ENCODE results near the gene KPNA3.
"Not testable (repeated sequence)": the region's sequence is repeated elsewhere in the genome, so short reads cannot be mapped to it uniquely, and the experiment has no call there.

The KPNA3 gene

GRCh38 chr13:49806126-49806536, 13.6 kb upstream of the KPNA3 start:
- no peak for DNase-seq

GRCh38 chr13:49803047-49803446, 10.6 kb upstream of the KPNA3 start:
- not testable (repeated sequence) for DNase-seq

- DNase-seq = no peak
Measured at GRCh38 chr13:49802426-49802825, 9.9 kb upstream of the KPNA3 start.

GRCh38 chr13:49791711-49792549, 552 bp downstream of the KPNA3 start:
- peak; percentile 31 to 50 for DNase-seq

DNA sequence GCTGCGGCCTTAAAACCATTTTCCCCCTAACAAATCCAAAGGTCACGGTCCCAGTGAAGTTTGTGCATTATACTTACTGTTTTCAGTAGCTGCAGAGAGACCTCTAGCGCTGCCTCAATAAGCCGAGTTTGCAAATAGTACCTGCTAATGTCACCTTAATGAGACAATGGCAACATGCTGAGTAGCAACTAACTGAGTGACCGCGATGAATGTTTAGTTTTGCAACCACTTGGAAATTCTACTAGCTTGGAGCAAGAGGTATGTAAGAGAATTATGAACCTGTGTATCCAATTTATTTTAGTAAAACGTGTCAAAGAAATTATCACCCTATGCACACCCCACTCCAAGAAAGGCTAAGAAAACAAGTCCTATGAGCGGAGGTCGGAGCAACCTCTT, 1.2 kb downstream of the KPNA3 start:
- peak in 1 of 2 donors; percentile 34 for DNase-seq

DNA sequence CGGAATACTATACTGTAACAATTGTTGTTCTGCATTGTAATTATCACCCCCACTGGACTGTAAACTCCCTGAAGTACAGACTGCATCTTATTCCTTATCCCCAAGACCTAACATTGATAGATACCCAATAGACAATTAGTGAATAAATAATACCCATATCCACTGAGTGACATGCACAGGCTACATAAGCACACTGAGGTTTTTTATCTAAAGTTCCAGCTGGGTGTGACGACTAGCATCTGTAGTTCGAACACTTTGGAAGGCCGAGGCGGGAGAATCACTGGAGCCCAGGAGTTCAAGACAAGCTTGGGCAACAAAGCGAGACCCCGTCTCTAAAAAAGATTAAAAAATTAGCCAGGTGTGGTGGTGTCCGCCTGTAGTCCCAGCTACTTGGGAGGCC, 2.5 kb downstream of the KPNA3 start:
- no peak for DNase-seq

DNA sequence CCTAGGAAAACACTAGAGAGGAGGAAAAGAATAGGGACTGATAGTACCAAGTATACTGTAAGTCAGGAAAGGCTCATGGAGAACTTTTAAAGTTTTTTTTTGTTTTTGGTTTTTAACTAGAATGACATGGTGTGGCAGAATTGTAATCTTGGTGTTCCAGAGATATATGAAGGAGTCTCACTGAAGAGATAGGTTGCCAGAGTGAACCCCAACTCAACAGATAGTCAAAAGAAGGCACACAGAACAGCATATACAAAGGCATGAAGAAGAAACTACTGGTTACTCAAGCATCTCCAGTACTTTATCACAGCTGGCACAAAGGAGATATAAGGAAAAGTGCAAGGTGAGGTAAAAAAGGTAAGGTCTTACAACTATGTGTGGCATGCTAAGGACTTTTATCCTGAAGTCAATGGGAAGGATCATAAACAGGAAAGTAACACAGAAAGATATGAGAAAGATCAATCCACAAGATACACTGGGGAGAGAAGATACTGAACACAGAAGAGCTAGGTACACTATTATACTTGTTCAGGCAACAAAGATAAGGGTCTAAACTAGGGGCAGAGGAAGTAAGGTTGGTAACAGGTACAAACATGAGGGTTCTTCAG, 6.0 kb downstream of the KPNA3 start:
- DNase-seq = no peak

DNA sequence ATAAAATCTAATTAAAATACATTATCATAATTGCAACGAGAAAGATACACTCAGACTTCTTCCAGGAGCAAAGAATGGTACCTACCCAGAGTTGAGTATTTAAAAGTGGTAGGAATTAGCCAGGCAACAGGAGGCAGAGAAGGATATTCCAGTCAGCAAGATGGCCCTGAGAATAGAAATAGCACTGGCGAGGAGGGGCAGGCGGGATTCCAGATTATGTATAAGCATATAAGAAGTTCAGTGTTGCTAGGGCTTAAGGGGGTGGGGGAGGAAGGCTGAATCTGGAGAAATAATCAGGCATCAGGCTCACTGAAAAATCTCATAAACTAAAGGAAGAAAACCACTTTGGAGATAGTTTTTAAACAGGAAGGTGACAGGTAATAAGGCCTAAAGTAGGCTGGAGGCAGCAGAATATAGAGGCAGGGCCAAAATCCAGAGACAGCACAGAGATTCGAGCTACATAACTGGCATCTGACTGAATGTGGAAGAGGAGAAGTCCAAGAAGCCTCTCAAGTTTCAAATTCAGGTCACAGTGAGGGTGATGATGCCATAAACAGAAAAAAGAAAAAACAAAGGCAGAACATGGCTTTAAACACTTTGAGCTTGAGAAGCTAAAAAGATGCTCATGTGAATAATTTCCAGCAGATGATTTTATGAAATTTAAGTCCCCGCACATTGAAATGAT, 7.5 kb downstream of the KPNA3 start:
- DNase-seq = no peak

DNA sequence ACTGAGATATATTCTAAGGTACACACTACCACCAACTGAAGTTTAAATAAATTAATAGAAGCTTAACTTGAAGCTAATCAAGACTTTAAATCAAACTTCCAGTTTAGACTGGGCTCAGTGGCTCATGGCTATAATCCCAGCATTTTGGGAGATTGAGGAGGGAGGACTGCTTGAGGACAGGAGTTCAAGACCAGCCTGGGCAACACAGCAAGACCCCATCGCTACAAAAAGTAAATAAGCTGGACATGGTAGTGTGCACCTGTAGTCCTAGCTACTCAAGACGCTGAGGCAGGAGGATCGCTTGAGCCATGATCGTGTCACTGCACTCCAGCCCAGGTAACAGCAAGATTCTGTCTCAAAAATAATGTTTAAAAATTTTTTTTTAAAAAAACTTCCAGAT, 8.6 kb downstream of the KPNA3 start:
- DNase-seq = no peak

DNA sequence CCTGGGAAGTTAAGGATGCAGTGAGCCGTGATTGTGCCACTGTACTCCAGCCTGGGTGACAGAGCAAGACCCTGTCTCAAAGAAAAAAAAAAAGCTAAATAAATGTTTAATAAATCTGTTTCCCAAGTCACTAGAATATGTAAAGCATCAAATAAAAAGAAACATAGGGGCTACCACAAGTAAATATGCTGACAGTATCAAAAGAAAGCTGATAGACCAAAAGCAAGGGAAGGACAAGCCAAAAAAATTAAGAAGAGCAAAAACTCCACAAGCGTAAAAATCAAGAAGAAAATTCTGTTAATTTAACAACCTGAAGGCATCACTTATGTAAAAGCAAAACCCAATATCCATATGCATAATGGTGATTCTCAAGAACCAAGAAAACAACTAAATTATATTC, 9.7 kb downstream of the KPNA3 start:
- DNase-seq = no peak

- no peak for DNase-seq
Measured at GRCh38 chr13:49781806-49782205, 10.7 kb downstream of the KPNA3 start.

GRCh38 chr13:49779721-49780120, 12.8 kb downstream of the KPNA3 start:
- DNase-seq = no peak

DNA sequence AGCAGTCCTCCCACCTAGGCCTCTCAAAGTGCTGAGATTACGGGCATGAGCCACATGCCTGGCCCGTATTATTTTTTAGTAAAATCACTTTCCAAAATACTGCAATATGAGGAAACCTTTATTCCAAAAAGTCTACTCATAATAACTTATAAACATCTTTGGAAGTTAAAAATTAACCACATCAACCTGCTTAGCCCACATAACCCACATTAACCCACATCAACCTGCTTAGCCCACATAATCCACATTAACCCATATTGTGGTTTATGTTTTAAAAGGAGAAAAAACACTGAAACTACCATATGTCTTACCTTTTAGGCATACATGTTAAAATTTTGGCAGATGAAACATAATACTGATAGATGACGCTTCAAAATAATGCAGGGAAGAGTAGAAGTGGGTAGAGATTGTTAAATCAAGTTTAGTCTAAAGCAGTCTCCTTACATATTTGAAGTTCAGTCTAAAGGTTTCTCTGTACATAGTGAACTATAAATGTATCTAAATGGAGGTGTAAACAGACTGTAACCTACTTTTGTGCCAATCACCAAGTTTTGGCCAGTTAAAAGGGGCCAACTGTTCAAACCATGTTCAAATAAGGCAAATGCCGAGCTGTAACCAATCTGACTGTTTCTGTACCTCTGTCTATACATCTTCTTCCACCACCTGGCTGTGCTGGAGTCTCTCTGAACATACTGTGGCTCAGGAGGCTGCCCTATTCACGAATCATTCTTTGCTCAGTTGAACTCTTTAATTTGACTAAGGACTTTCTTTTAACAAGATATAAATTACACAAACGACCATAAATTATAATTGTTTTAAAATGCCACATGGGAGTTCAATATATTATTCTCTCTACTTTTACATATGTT, 14.5 kb downstream of the KPNA3 start:
- DNase-seq = peak in 1 of 2 donors; percentile 11

DNA sequence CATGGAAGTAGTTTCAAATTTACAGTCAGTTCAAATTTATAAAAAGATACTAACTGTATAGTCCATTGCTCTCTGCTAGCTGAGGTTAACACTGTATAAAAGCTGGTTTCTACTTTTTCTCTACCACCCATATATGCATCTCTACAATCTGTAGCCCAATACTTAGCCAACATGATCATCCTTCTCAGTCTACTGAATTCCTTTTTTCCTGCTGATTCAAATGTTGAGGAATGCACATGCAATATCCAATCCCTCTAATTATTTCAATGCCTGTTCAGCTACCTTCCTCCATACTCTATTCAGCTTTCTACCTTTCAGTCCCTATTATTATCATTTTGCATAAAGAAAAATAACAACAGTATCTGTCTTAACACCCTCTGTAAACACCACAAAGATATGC, 15.6 kb downstream of the KPNA3 start:
- DNase-seq = no peak

- no peak for DNase-seq
Measured at GRCh38 chr13:49774376-49775005, 18.0 kb downstream of the KPNA3 start.

- DNase-seq = no peak
Measured at GRCh38 chr13:49772828-49773227, 19.7 kb downstream of the KPNA3 start.

GRCh38 chr13:49761811-49762210, 30.7 kb downstream of the KPNA3 start:
- DNase-seq = not testable (repeated sequence)

DNA sequence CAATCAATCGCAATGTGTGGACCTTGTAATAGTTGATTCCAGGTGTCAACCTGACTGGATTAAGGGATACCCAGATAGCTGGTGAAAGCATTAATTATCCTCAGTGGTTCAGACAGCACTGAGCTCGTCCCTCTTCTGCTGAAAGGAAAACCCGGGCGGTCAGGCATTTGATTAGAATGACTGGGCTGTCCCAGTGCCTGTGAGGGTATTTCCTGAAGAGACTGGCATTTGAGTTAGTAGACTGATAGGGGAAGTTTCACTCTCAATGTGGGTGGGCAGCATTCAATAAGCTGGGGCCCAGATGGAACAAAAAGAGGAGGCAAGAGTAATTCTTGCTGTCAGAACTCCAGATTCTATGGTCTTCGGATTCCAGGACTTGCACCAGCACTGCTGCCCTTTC, 31.9 kb downstream of the KPNA3 start:
- no peak for DNase-seq

DNA sequence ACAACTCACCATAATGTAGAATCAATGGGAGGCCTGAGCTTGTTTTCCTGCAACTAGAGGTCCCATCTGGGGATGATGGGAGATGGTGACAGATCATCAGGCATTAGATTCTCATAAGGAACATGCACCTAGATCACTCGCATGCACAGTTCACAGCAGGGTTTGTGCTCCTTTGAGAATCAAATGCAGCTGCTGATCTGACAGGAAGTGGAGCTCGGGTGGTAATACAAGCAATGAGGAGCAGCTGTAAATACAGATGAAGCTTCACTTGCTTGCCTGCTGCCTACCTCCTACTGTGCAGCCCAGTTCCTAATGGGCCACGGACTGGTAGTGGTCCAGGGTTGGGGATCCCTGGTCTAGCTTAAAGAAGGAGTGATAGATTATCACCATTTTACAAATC, 33.0 kb downstream of the KPNA3 start:
- peak in 1 of 2 donors; percentile 11 for DNase-seq

- no peak for DNase-seq
Measured at GRCh38 chr13:49756263-49756662, 36.2 kb downstream of the KPNA3 start.

- DNase-seq = no peak
Measured at GRCh38 chr13:49754146-49754545, 38.3 kb downstream of the KPNA3 start.

DNA sequence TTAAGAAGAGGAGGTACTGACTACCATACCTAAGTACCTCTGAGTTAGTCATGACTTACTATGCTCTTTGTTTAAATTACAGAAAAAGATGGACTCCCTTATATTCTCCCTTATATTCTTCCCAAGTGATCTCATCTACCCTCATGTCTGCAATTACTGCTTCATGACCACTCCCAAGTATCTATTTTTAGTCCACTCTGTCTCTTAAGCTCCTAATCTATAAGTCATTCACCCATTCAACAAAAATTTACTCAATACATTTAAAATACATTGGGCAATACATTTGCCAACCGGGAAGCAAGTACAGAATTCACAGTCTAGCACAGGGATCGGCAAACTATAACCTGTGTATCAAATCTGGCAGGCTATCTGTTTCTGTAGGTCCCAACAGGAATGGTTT, 42.6 kb downstream of the KPNA3 start:
- no peak for DNase-seq

Measured in CD4-positive, alpha-beta T cell treated with Interleukin-4 for 1 hour (primary cell).